ENCODE measurements around the gene MTG1.
"Not testable (repeated sequence)": the region's sequence is repeated elsewhere in the genome, so short reads cannot be mapped to it uniquely, and the experiment has no call there.

The MTG1 gene

DNA sequence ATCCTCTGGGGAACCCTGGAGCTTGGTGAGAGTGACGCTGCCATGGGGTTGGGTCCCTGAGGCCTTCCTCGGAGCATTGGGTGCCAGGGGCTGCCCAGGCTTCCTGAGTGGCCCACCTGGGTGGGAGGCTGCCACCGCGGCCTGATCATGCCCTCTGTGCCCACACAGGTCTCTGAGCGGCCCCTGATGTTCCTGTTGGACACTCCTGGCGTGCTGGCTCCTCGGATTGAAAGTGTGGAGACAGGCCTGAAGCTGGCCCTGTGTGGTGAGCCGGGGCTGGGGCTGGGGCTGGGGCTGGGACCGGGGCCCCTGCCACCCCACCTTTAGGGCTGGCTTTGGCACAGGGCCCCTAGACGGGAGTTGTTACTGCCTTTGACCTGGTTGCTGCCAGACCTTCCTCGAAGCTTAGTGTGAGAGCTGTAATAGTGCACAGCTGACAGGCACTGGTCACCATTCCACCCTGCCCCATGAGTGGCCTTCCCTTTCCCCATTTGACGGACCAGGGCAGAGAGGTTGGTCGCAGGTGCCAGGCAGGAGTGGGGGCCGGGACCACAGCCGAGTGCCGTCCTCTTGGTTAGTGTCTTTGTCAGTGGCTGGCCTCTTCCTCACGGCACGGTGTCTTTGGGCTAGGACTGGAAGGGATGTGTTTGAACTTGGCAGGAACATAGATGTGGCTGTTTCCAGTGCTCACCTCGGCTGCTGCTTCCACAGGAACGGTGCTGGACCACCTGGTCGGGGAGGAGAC lies 8.2 kb downstream of the MTG1 start:
- DNase-seq = no peak

GRCh38 chr10:133403359-133403758 lies 9.4 kb downstream of the MTG1 start:
- no peak for DNase-seq

DNA sequence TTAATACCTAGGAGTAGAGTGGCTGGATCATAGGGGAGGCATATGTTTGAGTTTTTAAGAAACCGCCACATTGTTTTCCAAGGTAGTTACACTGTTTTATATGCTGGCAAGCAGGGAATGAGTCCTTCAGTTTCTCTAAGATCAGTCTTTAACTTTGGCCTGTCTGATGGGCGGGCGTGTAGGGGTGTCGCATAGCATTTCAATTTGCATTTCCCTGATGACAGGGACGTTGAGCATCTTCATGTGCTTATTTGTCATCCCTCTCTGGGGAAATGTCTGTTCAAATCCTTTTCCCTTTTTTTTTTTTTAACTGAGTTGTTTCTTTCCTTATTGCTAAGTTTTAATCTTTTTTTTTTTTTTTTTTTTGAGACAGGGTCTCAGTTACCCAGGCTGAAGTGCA lies 9.8 kb downstream of the MTG1 start:
- DNase-seq = no peak

GRCh38 chr10:133405272-133405671 lies 11.3 kb downstream of the MTG1 start:
- no peak for DNase-seq

- no peak for DNase-seq
These were observed 12.0 kb downstream of the MTG1 start for GRCh38 chr10:133405844-133406527.

GRCh38 chr10:133411523-133412380 lies 17.8 kb downstream of the MTG1 start:
- no peak for DNase-seq

GRCh38 chr10:133412381-133412711 lies 18.4 kb downstream of the MTG1 start:
- no peak for DNase-seq

- not testable (repeated sequence) for DNase-seq
These were observed 20.4 kb downstream of the MTG1 start for GRCh38 chr10:133414401-133414800.

DNA sequence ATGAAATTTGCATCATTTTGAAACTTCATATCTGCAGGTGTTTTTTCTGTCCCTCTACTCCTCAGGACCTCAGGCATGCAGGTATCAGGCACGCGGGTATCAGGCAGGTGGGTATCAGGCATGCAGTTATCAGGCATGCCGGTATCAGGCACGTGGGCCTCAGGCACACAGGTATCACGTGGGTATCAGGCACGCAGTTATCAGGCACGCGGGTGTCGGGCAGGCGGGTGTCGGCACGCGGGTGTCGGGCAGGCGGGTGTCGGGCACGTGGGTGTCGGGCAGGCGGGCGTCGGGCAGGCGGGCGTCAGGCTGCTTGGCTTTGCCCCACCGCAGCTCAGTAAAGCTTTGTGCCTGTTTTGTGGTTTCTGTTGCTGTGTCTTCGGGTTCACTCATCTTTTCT lies 21.8 kb downstream of the MTG1 start:
- DNase-seq = no peak

- no peak for DNase-seq
These were observed 24.5 kb downstream of the MTG1 start for GRCh38 chr10:133418289-133418993.

DNA sequence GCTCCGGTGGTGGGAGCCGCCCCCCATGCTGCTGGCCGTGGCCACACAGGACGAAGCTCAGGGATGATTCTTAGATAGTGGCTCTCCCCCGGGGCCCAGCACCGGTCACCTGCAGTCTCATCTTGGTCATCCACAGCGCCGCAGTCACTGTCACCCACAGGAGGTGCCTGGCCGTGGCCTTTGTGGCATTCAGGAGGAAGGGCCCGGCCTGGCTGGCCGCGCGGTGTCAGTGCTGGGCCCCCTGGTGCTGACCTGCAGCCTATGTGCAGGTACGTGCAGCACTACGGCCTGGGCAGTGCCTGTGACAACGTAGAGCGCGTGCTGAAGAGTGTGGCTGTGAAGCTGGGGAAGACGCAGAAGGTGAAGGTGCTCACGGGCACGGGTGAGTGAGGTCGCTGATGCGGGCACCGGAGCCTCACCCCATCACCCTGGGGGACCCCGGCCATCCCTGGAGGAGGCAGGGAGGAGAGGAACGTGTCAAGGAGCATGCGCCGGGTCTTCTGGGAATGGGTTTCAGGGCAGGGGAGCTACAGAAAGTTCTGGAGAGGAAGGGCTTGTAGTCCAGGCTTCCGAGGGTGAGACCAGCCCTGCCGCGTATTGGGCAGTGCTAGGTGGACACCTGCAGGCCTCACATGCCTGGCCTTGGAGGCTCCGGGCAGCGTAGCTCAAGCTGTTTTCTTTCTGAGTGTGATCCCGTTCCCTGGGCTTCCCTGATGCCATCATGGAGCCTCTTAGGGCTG lies 25.4 kb downstream of the MTG1 start:
- no peak for DNase-seq

- no peak for DNase-seq
These were observed 26.1 kb downstream of the MTG1 start for GRCh38 chr10:133420028-133420427.

GRCh38 chr10:133420579-133420978 lies 26.6 kb downstream of the MTG1 start:
- no peak for DNase-seq

GRCh38 chr10:133421336-133422222 lies 27.6 kb downstream of the MTG1 start:
- DNase-seq = no peak

- no peak for DNase-seq
These were observed 28.4 kb downstream of the MTG1 start for GRCh38 chr10:133422223-133422806.

DNA sequence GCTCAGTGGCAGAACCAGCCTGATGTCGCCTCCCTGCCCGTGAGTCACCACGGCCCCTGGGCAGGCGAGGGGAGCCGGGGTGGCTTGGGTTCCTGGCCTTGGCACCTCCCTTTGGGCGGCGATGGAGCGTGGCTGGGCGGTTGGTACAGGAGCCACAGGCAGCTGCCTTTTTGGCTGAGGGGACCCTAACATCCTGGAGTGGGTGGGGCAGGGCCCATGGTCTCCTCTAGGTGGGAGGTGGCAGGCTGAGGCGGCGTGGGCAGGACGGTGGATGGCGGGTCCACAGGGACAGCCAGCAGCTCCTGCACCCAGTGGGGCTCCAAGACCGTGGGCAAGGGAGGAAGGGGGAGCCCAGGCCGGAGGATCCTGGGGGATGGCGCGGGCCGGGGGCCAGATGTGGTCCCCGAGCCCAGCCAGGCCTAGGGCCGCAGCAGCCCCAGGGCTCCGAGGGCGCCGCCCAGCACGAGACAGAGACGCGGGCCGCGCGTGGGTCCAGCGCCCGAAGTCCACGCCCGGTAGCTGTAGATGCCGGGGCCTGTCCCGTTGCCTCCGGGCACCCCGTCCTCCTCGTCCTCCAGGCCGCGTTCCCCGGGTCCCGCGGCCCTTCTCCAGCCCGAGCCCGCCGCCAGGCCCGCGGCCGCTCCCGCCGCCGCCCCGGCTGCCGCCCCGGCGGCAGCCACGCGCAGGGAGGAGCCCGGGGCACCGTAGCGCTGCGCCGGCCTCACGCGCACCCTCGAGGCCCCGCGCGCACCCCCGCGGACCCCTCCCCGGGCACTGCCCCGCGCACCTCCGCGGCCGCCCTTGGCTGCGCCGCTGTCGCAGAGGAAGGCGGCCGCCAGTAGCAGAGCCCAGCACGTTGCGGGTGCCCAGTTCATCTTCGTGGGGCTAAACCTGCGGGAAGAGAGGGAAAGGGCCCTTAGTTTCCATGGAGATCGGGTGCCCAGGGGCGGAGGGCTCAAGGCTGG lies 29.1 kb downstream of the MTG1 start:
- DNase-seq = no peak

DNA sequence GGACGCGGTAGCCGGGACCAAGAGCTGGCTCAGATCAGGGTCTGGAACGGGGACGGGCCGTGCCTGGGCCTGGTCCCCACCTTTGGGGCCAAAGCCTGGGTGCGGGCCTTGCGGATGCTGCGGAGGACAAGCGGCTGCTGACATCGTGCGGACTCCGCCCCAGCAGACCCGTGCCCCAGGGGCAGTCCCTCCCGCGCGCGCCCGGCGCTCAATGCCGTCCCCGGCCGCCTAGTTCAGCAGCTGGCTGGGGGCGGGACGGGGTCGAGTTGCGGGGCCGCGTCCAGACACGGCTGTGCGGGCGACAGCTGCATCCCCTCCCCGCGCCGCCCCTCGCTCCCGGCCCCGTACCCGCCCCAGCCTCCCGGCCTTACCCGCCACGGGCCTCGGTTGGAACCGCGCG lies 30.1 kb downstream of the MTG1 start:
- not testable (repeated sequence) for DNase-seq

DNA sequence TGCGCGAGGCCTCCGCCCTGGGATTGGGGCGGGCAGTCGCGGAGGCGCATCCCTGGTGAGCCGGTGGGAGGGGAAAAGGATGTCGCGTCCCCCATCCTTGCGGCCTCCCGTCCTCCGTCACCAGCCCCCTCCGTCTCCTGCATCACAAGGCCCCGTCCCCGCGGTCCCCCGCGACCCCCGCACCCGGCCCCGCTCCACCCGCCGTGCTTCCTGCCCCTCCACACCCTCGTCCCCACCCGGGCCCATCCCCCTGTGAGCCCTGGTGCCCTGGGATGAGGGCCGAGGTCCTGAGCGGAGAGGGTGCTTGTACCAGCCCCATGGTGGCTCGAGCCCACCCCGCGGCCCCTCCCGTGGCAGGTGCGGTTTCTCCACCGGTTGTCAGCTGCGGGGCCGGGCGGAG lies 30.6 kb downstream of the MTG1 start, which contains the start of gene SPRN:
Gene SPRN, minus strand, starts transcription at position 25 of the 400 bp plus-strand sequence. CDS start 944 bp downstream, outside the sequence.
- not testable (repeated sequence) for DNase-seq

DNA sequence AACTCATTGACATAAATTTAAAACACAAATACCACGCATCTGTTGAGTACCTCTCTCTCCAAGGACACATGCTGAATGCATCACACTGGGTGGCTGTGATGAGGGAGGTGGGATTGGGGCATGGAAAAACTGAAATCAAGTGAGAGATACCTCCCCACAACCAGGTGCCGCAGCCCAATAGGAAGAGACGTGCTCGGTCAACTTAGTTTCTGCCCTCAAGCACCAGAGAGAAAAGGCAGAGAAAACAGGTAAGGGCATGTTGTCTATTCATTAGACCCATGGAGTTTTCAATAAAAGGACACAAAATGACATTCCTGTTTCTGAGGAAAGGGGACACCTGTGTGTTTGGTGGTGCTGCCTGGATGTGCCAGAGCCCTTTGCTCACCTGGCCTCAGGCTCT lies 35.6 kb downstream of the MTG1 start:
- DNase-seq = not testable (repeated sequence)
